Inferior parietal cortex (tissue), 1 donor: ENCODE measurements around the gene ZNF260.

Experiments
- DNase-seq: peaks from one replicate; pipeline ENCODE4 v3.0.0-alpha.2; 2016; ENCODE audit errors: extremely low spot score

The ZNF260 gene

DNA sequence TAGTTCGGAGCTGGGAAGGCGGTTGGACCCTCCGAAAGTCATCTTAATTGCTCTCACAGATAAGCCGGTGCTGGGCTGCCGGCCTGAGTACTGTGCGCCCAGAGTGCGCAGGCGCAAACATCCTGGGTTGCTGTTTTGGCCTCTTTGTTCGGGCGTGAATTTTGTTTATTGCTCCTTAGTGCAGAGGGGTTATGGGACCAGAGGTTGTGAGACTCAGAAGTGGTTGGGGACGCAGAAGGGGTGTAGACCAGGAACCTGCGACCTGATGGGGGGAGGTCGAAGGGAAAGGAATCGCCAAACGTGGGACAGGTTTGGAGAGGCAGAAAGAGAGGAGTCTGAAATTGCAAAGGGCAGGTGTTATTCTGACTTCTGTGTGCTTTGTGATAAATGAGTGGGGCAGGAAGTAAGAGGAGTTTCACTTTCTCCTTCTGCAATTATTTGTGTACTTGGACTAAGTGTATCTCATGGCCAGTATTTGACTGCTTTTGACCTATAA lies 38.1 kb downstream of the ZNF260 start:
- peak; percentile 89 for DNase-seq

DNA sequence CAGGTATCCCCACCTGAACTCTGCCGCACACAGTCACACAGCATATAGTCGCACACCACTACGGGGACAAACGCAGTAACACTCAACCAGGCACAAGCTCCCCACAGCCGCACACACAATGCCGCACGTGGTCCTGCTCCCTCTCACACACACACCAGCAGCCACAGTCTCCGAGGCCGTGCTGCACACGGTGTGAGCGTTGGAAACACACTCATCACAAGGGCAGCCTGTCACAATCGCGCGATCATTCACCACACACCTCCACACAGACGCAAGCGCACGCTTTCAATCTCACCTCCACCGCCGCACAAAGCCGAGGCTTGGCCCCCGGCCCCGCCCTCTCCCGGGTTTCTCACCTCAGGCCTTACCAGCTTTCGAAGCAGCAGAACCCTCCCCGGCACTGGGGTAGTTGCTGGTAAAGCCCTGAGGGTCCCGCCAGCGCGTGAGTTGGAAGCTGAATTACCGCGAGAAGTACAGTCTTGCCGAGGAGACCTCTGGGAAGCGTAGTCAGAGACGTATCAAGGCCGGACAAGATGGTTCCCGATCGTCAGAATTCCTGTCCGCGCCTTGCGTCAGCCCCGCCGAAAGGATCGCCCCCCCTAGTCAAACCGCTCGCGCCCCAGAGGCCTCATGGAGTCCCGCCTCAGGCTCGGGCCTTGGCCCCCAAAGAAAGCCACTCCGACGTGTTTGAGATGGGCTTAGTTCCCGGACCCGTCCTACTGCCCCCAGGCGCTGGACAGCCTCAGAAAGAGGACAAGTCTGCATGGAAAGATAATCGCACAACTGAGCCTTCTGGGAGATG lies 38.8 kb downstream of the ZNF260 start, which contains the start of gene ZNF566:
ZNF566 (minus strand) TSS at position 444 of the 802 bp plus-strand sequence. CDS start 13,004 bp downstream, outside the sequence.
- peak; percentile 95 for DNase-seq

DNA sequence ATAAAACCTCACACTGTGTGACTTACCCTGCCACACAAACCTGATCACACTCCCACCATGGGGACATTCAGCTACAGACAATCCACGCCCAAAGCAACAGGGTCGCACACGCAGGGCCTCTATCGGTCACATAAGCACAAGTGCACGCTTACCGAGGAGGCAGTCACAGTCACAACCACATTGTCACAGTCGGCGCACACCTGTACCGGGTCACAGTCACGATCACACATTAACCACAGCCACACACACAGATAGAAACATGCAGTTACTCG lies 39.3 kb downstream of the ZNF260 start:
- no peak for DNase-seq

DNA sequence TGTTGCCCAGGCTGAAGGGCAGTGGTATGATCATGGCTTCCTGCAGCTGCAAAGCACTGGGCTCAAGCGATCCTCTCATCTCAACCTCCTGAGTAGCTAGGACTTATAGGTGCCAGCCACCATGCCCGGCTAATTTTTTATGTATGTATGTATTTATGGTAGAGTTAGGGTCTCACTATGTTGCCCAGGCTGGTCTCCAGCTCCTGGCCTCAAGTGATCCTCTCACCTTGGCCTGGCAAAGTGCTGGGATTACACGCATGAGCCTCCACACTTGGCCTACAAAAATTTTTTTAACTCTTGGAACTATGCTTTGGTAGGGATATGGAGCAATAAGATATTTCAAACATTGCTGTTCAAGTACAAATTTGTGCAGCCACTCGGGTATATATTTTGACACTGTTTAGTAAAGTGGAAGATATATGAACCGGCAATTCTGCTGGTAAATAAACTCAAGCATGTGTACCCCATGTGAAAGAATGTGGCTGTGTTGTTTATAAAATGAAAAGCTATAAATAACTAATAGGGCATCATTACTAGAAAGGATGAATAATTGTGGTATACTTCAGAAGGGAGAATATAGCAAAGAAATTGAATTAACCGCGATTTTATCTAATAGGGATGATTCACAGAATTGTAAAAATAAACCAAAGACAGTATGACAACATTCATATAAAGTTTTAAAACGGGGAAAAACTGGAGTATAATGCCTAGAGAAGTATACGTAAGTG lies 39.8 kb downstream of the ZNF260 start:
- no peak for DNase-seq

DNA sequence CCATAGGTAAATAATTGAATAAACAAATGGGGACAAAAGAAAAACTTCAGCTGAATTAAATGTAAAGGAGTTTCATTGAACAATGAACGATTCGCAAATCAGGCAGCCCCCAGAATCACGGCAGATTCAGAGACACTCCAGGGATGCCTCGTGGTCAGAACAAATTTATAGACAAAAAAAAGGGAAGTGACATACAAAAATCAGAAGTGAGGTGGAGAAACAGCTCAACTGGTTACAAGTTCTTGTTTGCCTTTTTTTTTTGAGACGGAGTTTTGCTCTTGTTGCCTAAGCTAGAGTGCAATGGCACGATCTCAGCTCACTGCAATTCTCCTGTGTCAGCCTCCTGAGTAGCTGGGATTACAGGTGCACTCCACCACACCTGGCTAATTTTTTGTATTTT lies 44.4 kb downstream of the ZNF260 start:
- DNase-seq, result no peak

DNA sequence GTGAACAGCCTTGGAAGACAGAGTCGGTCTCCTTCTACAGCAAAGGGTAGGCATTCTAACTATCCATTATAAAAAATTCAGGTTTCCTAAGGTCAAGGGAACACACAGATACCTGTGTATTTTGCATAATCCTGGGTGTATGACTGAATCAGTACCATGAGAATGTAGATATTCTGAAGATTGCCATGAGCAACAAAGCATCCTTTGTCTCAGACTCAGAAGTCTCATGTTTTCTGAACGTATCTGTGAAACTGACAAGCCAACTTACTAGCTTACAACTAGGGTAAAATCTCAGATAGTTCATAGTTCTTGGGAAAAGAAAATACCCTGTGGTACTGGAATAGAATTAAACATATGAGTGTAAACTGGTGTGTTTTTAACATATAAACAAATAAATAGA lies 45.2 kb downstream of the ZNF260 start:
- no peak for DNase-seq
